Mucosa of gallbladder (tissue), 1 donor: ENCODE data around the gene NDUFV3. TPM values are rescaled to one million over a fixed set of nuclear protein-coding genes. Genes with fewer than 3 reads are reported as not detected.
"Not testable (repeated sequence)": the region's sequence is repeated elsewhere in the genome, so short reads cannot be mapped to it uniquely, and the experiment has no call there.

Source experiments
- DNase-seq: peaks from one replicate; pipeline ENCODE4 v3.0.0-alpha.2; 2020; ENCODE audit warnings: low spot score
- total RNA-seq: library from RNA; stranded (reverse); gene quantifications from one replicate; pipeline ENCODE4 v1.2.1, GENCODE V29; 2021
- donor health status: DM: no; HTN: no; CAD: no.

NDUFV3 gene
- 37.5 TPM for total RNA-seq

- DNase-seq: peak; percentile 100
Measured at GRCh38 chr21:42892931-42893755, at the start of gene NDUFV3. Gene NDUFV3, plus strand, starts transcription at chr21:42893309. Its CDS starts 25 bp downstream, at chr21:42893334.

GRCh38 chr21:42844411-42845113, 48.5 kb upstream of the NDUFV3 start:
- DNase-seq: no peak

GRCh38 chr21:42845296-42845965, 47.7 kb upstream of the NDUFV3 start:
- no peak for DNase-seq

- DNase-seq: no peak
Measured at GRCh38 chr21:42846221-42846620, 46.9 kb upstream of the NDUFV3 start.

GRCh38 chr21:42847051-42847707, 45.9 kb upstream of the NDUFV3 start:
- DNase-seq: no peak

GRCh38 chr21:42847726-42848125, 45.4 kb upstream of the NDUFV3 start:
- DNase-seq: no peak

GRCh38 chr21:42848144-42848931, 44.8 kb upstream of the NDUFV3 start:
- not testable (repeated sequence) for DNase-seq

GRCh38 chr21:42848932-42849758, 44.0 kb upstream of the NDUFV3 start:
- DNase-seq: no peak

GRCh38 chr21:42849759-42850412, 43.2 kb upstream of the NDUFV3 start:
- DNase-seq: no peak

GRCh38 chr21:42850463-42850862, 42.6 kb upstream of the NDUFV3 start:
- DNase-seq: no peak

GRCh38 chr21:42850866-42851391, 42.2 kb upstream of the NDUFV3 start:
- no peak for DNase-seq

GRCh38 chr21:42851812-42852665, 41.1 kb upstream of the NDUFV3 start:
- no peak for DNase-seq

GRCh38 chr21:42852925-42853570, 40.1 kb upstream of the NDUFV3 start:
- no peak for DNase-seq

- DNase-seq: no peak
Measured at GRCh38 chr21:42853621-42854020, 39.5 kb upstream of the NDUFV3 start.

- no peak for DNase-seq
Measured at GRCh38 chr21:42854246-42855010, 38.7 kb upstream of the NDUFV3 start.

GRCh38 chr21:42855171-42855936, 37.8 kb upstream of the NDUFV3 start:
- no peak for DNase-seq
